Loucy (cell line): ENCODE measurements around the gene IGFBP4.

Experiments
- H2AFZ ChIP-seq: fragments of 200-600 bp; sonication (generic); 2 replicates; pipeline ENCODE4 v1.6.0; 2016; ENCODE audit warnings: antibody characterized with exemption, mild to moderate bottlenecking, low read length, moderate library complexity
- H3F3A ChIP-seq: fragments of 200-600 bp; 2 replicates; pipeline ENCODE4 v1.6.0; 2016; ENCODE audit warnings: antibody characterized with exemption, low read depth, mild to moderate bottlenecking
- H3K27me3 ChIP-seq: fragments of 200-600 bp; sonication (generic); 2 replicates; pipeline ENCODE4 v1.6.1; 2014; ENCODE audit warnings: low read length, mild to moderate bottlenecking; ENCODE audit not compliant: insufficient read depth, poor library complexity, severe bottlenecking
- H3K36me3 ChIP-seq: fragments of 200-600 bp; sonication (generic); 2 replicates; pipeline ENCODE4 v1.6.1; 2016; ENCODE audit warnings: low read length; ENCODE audit not compliant: insufficient read depth
- H3K4me1 ChIP-seq: fragments of 200-600 bp; sonication (generic); 2 replicates; pipeline ENCODE4 v1.5.1; 2014; ENCODE audit warnings: low read length, mild to moderate bottlenecking; ENCODE audit not compliant: insufficient read depth, poor library complexity, severe bottlenecking
- H3K4me2 ChIP-seq: fragments of 200-600 bp; sonication (generic); 2 replicates; pipeline ENCODE4 v1.6.0; 2014; ENCODE audit warnings: antibody characterized with exemption, low read length, low read depth, mild to moderate bottlenecking; ENCODE audit not compliant: poor library complexity, severe bottlenecking
- H3K4me3 ChIP-seq: fragments of 200-600 bp; sonication (generic); 2 replicates; pipeline ENCODE4 v1.5.1; 2014; ENCODE audit warnings: low read length, mild to moderate bottlenecking, mixed read lengths; ENCODE audit not compliant: poor library complexity, severe bottlenecking
- H3K79me2 ChIP-seq: fragments of 200-600 bp; sonication (generic); 2 replicates; pipeline ENCODE4 v1.6.1; 2014; ENCODE audit warnings: low read length; ENCODE audit not compliant: insufficient read depth
- H3K9ac ChIP-seq: fragments of 200-600 bp; sonication (generic); 2 replicates; pipeline ENCODE4 v1.6.0; 2014; ENCODE audit warnings: mild to moderate bottlenecking, low read depth, low read length, moderate library complexity; ENCODE audit not compliant: poor library complexity, severe bottlenecking
- H3K9me2 ChIP-seq: fragments of 200-600 bp; sonication (generic); replicated peaks from 2 replicates; pipeline ENCODE4 v1.6.1; 2016; ENCODE audit warnings: low read depth, low read length, mixed read lengths
- H3K9me3 ChIP-seq: fragments of 200-600 bp; sonication (generic); 2 replicates; pipeline ENCODE4 v1.6.1; 2014; ENCODE audit warnings: mild to moderate bottlenecking, antibody characterized with exemption, low read length, low read depth; ENCODE audit not compliant: insufficient read depth
- H4K20me1 ChIP-seq: fragments of 200-600 bp; sonication (generic); 2 replicates; pipeline ENCODE4 v1.6.0; 2014; ENCODE audit warnings: antibody characterized with exemption, low read length, mild to moderate bottlenecking; ENCODE audit not compliant: insufficient read depth, poor library complexity, severe bottlenecking
- CTCF ChIP-seq: fragments of 200-600 bp; sonication (generic); conservative IDR thresholded peaks from 2 replicates; pipeline ENCODE4 v1.5.1; 2014; ENCODE audit warnings: mild to moderate bottlenecking, antibody characterized with exemption, low read length
- EZH2phosphoT487 ChIP-seq: fragments of 200-600 bp; IDR thresholded peaks from 2 replicates; pipeline ENCODE4 v1.6.1; 2018; ENCODE audit warnings: antibody characterized with exemption, mild to moderate bottlenecking, moderate library complexity, borderline replicate concordance

Gene IGFBP4

GRCh38 chr17:40447148-40447644 is 3.9 kb downstream of the IGFBP4 start:
- Histone ChIP-seq H3K36me3 (no peaks in the 10 kb centered on the region), H2AFZ (no peak overlapping the region), H3K9ac (peak overlapping the region; percentile 49), H4K20me1 (no peaks in the 10 kb centered on the region), H3K4me1 (peaks cover 45% of the 10 kb centered on the region), H3K9me2 (no peaks in the 10 kb centered on the region), H3K4me3 (no peak overlapping the region), H3K79me2 (no peaks in the 10 kb centered on the region), H3K4me2 (peak overlapping the region; percentile 61), H3K9me3 (no peaks in the 10 kb centered on the region), H3F3A (no peaks in the 10 kb centered on the region), H3K27me3 (no peaks in the 10 kb centered on the region)
- no peak for TF ChIP-seq EZH2phosphoT487
- no peak for TF ChIP-seq CTCF

GRCh38 chr17:40447806-40448205 is 4.6 kb downstream of the IGFBP4 start:
- no peaks in the 10 kb centered on the region for H3K9me3 ChIP-seq
- no peak overlapping the region; the same call in 1 of the 2 replicates for H2AFZ ChIP-seq
- no peaks in the 10 kb centered on the region for H3K27me3 ChIP-seq
- peak overlapping the region; percentile 61 for H3K4me2 ChIP-seq
- H4K20me1 ChIP-seq, result no peaks in the 10 kb centered on the region
- H3K9me2 ChIP-seq, result no peaks in the 10 kb centered on the region
- H3K9ac ChIP-seq, result peak overlapping the region; percentile 49
- no peak for TF ChIP-seq EZH2phosphoT487
- no peak for TF ChIP-seq CTCF
- peaks cover 45% of the 10 kb centered on the region for H3K4me1 ChIP-seq
- H3K79me2 ChIP-seq, result no peaks in the 10 kb centered on the region
- peak overlapping the region; percentile 44 for H3K4me3 ChIP-seq
- no peaks in the 10 kb centered on the region for H3K36me3 ChIP-seq
- no peaks in the 10 kb centered on the region for H3F3A ChIP-seq

GRCh38 chr17:40448213-40448638 is 5.0 kb downstream of the IGFBP4 start:
- H4K20me1 ChIP-seq, result no peaks in the 10 kb centered on the region

More at GRCh38 chr17:40448213-40448638, 5.0 kb downstream of the IGFBP4 start:
- no peak for TF ChIP-seq EZH2phosphoT487
- TF ChIP-seq CTCF, result no peak
- Histone ChIP-seq H3K79me2 (no peaks in the 10 kb centered on the region), H3K9me3 (no peaks in the 10 kb centered on the region), H3K4me3 (peak overlapping the region; percentile 44), H3F3A (no peaks in the 10 kb centered on the region), H3K9ac (peak overlapping the region; percentile 49), H3K36me3 (no peaks in the 10 kb centered on the region), H3K27me3 (no peaks in the 10 kb centered on the region), H3K4me2 (peak overlapping the region; percentile 61), H3K4me1 (peaks cover 45% of the 10 kb centered on the region), H3K9me2 (no peaks in the 10 kb centered on the region), H2AFZ (peak overlapping the region; percentile 9; the same call in 1 of the 2 replicates)
